Erythroblast (primary cell): Measurements from ENCODE around the gene UNC5CL.

Source experiments
- GATA1 ChIP-seq: IDR thresholded peaks from 2 replicates; pipeline ENCODE4 v1.6.1; 2011; ENCODE audit warnings: low read depth, mild to moderate bottlenecking, control low read depth, low read length, moderate library complexity
- POLR2A ChIP-seq: IDR thresholded peaks from 2 replicates; pipeline ENCODE4 v1.6.1; 2011; ENCODE audit warnings: mild to moderate bottlenecking, low read length

DNA sequence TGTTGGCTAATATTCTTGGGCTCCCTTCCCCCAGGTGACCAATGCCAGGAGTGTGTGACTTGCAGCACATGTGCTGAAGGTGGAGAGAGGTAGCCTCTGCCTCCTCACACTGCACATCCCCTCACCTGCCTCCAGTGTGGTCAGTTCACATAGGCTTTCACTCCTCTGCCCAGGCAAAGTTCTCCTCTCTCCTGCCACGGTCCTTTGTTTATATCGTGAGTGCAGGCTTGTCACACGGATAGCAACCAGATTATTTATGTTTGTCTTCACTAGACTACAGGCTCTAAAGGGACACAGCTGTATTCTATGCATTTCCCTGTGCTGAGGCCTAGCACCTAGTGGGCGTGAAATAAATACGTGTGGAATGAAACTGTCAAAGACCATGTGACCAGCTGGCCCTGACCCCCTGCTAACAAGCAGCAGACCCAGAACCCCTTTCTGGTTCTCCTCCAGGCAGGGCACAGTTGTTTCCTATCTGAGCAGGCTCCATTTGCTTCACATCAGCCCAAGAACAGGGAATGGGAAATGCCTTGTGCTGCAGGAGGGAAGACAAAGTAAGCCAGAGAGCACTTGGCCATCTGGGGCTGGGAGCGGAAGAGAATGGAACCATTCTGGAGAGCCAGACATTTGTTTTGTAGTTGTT lies 42.3 kb downstream of the UNC5CL start:
- TF ChIP-seq POLR2A (no peak), GATA1 (no peak)
